Measurements from ENCODE around the gene KIAA1549. TPM values are rescaled to one million over a fixed set of nuclear protein-coding genes. Genes with fewer than 3 reads are reported as not detected.

The KIAA1549 gene
- total and polyA plus RNA-seq, 9 of the 15 experiments (the other 6 are each of a cell fraction or from before 2014, with no cell fraction given) = 0.01 to 0.29 (median 0.07) TPM

DNA sequence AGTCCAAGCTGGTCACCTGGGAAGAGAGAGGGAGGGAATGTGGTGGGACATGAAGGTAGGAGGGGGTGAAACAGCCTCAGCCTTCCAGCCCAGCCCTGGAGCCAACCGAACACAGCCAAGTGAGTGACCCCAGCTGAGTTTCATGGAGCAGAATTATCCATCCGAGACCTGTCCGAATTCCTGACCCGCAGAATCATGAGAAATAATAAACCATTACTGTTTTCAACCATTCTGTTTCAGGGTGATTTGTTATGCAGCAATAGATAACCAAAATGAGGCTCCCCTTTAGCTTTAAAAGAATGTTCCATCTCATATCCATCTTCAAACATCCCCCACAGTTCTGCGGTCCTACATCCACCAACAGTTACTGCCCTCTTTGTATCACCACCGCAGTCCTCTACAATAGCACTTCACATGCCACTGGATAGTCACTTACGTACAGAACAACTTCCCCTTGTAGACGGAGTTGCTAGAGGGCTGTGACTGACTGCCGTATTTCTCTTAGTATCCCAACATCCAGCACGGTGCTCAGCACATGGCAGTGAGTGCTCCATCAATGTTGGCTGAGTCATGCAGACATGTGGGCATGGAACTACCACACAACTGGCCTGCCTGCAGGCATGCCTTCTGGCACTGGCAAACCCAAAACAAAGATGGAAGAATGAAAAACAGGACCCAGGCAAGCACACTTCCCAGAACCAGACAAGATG lies 18.5 kb downstream of the KIAA1549 start:
- BruUV-seq (replicated peaks) = no TSS peak
- ChIA-PET POLR2A (interaction anchor here (1.2 kb wide), 1 partner anchor 23 kb away, joined by 5 read pairs; no protein-coding TSS in a partner anchor), CTCF (ENCODE audit: low intra/inter-chr PET ratio) (no interaction called here)
- Histone ChIP-seq H3K9ac (ENCODE audit: insufficient read depth in 1 of 2, low read depth in 2 of 2, low read length in 2 of 2) (no peak overlapping the region), H3K36me3 (ENCODE audit: control insufficient read depth, insufficient read depth, low read length) (no peaks in the 10 kb centered on the region), H3K79me2 (ENCODE audit: control insufficient read depth, insufficient read depth, low read length) (no peaks in the 10 kb centered on the region), H2AFZ (ENCODE audit: low read depth, low read length) (no peak overlapping the region), H3K27ac (ENCODE audit: extremely low read depth, low read depth, low read length) (no peak overlapping the region), H3K27me3 (ENCODE audit: control insufficient read depth in 2 of 2, insufficient read depth in 2 of 2, low read length in 2 of 2) (peaks cover 71 to 76% of the 10 kb centered on the region in 2 experiments), H3K4me3 (no peak overlapping the region), H3K9me3 (replicated peaks; ENCODE audit: control insufficient read depth, insufficient read depth, low read depth, low read length) (no peaks in the 10 kb centered on the region), H3K9me1 (ENCODE audit: control insufficient read depth, insufficient read depth, low read length) (no peaks in the 10 kb centered on the region), H3K4me1 (replicated peaks in 1 of 2; ENCODE audit: control insufficient read depth in 2 of 2, insufficient read depth in 2 of 2, low read length in 2 of 2) (no peaks in the 10 kb centered on the region), H3K4me2 (ENCODE audit: insufficient read depth, low read length) (no peak overlapping the region), H4K20me1 (replicated peaks; ENCODE audit: control insufficient read depth, insufficient read depth, low read length) (no peaks in the 10 kb centered on the region)
- WGBS (ENCODE audit: insufficient coverage, low coverage, missing lambda C conversion rate) = 5% methylated on average over 10 of the region's 10 CpGs
- TF ChIP-seq ZNF23 (CRISPR knock-in tag; IDR thresholded peaks at IDR 0.05) (no peak), ZNF263 (CRISPR knock-in tag; IDR thresholded peaks at IDR 0.05; ENCODE audit: borderline replicate concordance) (peak; percentile 37; the same call in 1 of the 2 replicates)
- TF ChIP-seq, protein P1, sequence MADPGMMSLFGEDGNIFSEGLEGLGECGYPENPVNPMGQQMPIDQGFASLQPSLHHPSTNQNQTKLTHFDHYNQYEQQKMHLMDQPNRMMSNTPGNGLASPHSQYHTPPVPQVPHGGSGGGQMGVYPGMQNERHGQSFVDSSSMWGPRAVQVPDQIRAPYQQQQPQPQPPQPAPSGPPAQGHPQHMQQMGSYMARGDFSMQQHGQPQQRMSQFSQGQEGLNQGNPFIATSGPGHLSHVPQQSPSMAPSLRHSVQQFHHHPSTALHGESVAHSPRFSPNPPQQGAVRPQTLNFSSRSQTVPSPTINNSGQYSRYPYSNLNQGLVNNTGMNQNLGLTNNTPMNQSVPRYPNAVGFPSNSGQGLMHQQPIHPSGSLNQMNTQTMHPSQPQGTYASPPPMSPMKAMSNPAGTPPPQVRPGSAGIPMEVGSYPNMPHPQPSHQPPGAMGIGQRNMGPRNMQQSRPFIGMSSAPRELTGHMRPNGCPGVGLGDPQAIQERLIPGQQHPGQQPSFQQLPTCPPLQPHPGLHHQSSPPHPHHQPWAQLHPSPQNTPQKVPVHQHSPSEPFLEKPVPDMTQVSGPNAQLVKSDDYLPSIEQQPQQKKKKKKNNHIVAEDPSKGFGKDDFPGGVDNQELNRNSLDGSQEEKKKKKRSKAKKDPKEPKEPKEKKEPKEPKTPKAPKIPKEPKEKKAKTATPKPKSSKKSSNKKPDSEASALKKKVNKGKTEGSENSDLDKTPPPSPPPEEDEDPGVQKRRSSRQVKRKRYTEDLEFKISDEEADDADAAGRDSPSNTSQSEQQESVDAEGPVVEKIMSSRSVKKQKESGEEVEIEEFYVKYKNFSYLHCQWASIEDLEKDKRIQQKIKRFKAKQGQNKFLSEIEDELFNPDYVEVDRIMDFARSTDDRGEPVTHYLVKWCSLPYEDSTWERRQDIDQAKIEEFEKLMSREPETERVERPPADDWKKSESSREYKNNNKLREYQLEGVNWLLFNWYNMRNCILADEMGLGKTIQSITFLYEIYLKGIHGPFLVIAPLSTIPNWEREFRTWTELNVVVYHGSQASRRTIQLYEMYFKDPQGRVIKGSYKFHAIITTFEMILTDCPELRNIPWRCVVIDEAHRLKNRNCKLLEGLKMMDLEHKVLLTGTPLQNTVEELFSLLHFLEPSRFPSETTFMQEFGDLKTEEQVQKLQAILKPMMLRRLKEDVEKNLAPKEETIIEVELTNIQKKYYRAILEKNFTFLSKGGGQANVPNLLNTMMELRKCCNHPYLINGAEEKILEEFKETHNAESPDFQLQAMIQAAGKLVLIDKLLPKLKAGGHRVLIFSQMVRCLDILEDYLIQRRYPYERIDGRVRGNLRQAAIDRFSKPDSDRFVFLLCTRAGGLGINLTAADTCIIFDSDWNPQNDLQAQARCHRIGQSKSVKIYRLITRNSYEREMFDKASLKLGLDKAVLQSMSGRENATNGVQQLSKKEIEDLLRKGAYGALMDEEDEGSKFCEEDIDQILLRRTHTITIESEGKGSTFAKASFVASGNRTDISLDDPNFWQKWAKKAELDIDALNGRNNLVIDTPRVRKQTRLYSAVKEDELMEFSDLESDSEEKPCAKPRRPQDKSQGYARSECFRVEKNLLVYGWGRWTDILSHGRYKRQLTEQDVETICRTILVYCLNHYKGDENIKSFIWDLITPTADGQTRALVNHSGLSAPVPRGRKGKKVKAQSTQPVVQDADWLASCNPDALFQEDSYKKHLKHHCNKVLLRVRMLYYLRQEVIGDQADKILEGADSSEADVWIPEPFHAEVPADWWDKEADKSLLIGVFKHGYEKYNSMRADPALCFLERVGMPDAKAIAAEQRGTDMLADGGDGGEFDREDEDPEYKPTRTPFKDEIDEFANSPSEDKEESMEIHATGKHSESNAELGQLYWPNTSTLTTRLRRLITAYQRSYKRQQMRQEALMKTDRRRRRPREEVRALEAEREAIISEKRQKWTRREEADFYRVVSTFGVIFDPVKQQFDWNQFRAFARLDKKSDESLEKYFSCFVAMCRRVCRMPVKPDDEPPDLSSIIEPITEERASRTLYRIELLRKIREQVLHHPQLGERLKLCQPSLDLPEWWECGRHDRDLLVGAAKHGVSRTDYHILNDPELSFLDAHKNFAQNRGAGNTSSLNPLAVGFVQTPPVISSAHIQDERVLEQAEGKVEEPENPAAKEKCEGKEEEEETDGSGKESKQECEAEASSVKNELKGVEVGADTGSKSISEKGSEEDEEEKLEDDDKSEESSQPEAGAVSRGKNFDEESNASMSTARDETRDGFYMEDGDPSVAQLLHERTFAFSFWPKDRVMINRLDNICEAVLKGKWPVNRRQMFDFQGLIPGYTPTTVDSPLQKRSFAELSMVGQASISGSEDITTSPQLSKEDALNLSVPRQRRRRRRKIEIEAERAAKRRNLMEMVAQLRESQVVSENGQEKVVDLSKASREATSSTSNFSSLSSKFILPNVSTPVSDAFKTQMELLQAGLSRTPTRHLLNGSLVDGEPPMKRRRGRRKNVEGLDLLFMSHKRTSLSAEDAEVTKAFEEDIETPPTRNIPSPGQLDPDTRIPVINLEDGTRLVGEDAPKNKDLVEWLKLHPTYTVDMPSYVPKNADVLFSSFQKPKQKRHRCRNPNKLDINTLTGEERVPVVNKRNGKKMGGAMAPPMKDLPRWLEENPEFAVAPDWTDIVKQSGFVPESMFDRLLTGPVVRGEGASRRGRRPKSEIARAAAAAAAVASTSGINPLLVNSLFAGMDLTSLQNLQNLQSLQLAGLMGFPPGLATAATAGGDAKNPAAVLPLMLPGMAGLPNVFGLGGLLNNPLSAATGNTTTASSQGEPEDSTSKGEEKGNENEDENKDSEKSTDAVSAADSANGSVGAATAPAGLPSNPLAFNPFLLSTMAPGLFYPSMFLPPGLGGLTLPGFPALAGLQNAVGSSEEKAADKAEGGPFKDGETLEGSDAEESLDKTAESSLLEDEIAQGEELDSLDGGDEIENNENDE (IDR thresholded peaks at IDR 0.05; ENCODE audit: low read depth, low read length) = peak; percentile 94
- DNase-seq (ENCODE audit: extremely low read depth in 1 of 4, low spot score in 3 of 4) (no peak), ATAC-seq (peak; percentile 45; the same call in 1 of the 3 replicates), FAIRE-seq (no peak)
- in situ Hi-C loops (cut with MboI) = no loop called here
- intact Hi-C loops (cut with micrococcal nuclease) = no loop called here
